Thyroid gland (tissue), 4 donors: ENCODE data around the gene CSAD.

Experiments used
- CTCF ChIP-seq, 6 experiments: fragments of 200-600 bp in 3 of 6; fragments of 450-650 bp in 3 of 6; sonication (generic) in 3 of 6; IDR thresholded peaks; one replicate each; pipeline ENCODE4 v1.5.1; 2016 to 2019; ENCODE audit warnings: antibody characterized with exemption in 6 of 6, mild to moderate bottlenecking in 2 of 6, inconsistent platforms in 1 of 6, moderate library complexity in 1 of 6
- POLR2A ChIP-seq, 2 donors: fragments of 450-650 bp; IDR thresholded peaks; one replicate each; pipeline ENCODE4 v1.6.1; 2017; ENCODE audit warnings: antibody characterized with exemption in 2 of 2, mild to moderate bottlenecking in 2 of 2, moderate library complexity in 1 of 2

GRCh38 chr12:53219956-53220693, 39.4 kb upstream of the CSAD start:
- no peak for TF ChIP-seq CTCF (IDR thresholded peaks at IDR 0.05)
- TF ChIP-seq POLR2A (IDR thresholded peaks at IDR 0.05), result no peak
